Smooth muscle cell (in vitro differentiated cells): ENCODE measurements around the gene PCP4. TPM values are rescaled to one million over a fixed set of nuclear protein-coding genes. Genes with fewer than 3 reads are reported as not detected.

Source experiments
- DNase-seq: peaks from one replicate; lab custom pipeline; 2025; ENCODE audit not compliant: unreplicated experiment; lab: John Stamatoyannopoulos, UW
- H2AFZ ChIP-seq: fragments of 200-600 bp; sonication (generic); 2 replicates; pipeline ENCODE4 v1.6.0; 2016; ENCODE audit warnings: antibody characterized with exemption, low read depth, mild to moderate bottlenecking
- H3F3A ChIP-seq: fragments of 200-600 bp; sonication (generic); 2 replicates; pipeline ENCODE4 v1.6.0; 2017; ENCODE audit warnings: antibody characterized with exemption, low read depth
- H3K27ac ChIP-seq: fragments of 200-600 bp; sonication (generic); 2 replicates; pipeline ENCODE4 v1.5.1; 2016; ENCODE audit warnings: low read depth, mild to moderate bottlenecking
- H3K27me3 ChIP-seq: fragments of 200-600 bp; sonication (generic); 2 replicates; pipeline ENCODE4 v1.6.1; 2016; ENCODE audit warnings: low read depth, mild to moderate bottlenecking
- H3K36me3 ChIP-seq: fragments of 200-600 bp; sonication (generic); 2 replicates; pipeline ENCODE4 v1.5.1; 2016; ENCODE audit warnings: low read depth
- H3K4me1 ChIP-seq: fragments of 200-600 bp; sonication (generic); 2 replicates; pipeline ENCODE4 v1.5.1; 2016; ENCODE audit warnings: low read depth
- H3K4me2 ChIP-seq: fragments of 200-600 bp; sonication (generic); 2 replicates; pipeline ENCODE4 v1.6.0; 2016; ENCODE audit warnings: mild to moderate bottlenecking
- H3K4me3 ChIP-seq: fragments of 200-600 bp; sonication (generic); 2 replicates; pipeline ENCODE4 v1.5.1; 2016; ENCODE audit warnings: mild to moderate bottlenecking
- H3K79me2 ChIP-seq: fragments of 200-600 bp; sonication (generic); 2 replicates; pipeline ENCODE4 v1.6.0; 2016; ENCODE audit warnings: low read depth, mild to moderate bottlenecking
- H3K9ac ChIP-seq: fragments of 200-600 bp; sonication (generic); 2 replicates; pipeline ENCODE4 v1.6.0; 2016; ENCODE audit warnings: low read depth
- H3K9me3 ChIP-seq: fragments of 200-600 bp; sonication (generic); replicated peaks from 2 replicates; pipeline ENCODE4 v1.5.1; 2016; ENCODE audit warnings: low read depth
- H4K20me1 ChIP-seq: fragments of 200-600 bp; sonication (generic); 2 replicates; pipeline ENCODE4 v1.6.0; 2016; ENCODE audit warnings: low read depth
- CTCF ChIP-seq: fragments of 200-600 bp; sonication (generic); IDR thresholded peaks from 2 replicates; pipeline ENCODE4 v1.5.1; 2017; ENCODE audit warnings: borderline replicate concordance, mild to moderate bottlenecking, antibody characterized with exemption; ENCODE audit not compliant: insufficient read depth, poor library complexity, severe bottlenecking
- WGBS: methylation state at CpG from one replicate; pipeline ENCODE4 v1.1.7; 2016; ENCODE audit warnings: low lambda C conversion rate; 5-methylcytosine and 5-hydroxymethylcytosine counted together
- polyA plus RNA-seq: library from polyadenylated mRNA; unstranded; fragments of >200 nt; fragmentation: Nextera tagmentation; extraction: Ambion mirVana; gene quantifications from 2 replicates; pipeline ENCODE4 v1.2.1, GENCODE V29; 2016
- total RNA-seq: library from RNA; depleted of rRNA; stranded (reverse); fragments of >200 nt; gene quantifications from 2 replicates; pipeline ENCODE4 v1.2.3, GENCODE V29; 2014

Gene PCP4
- total and polyA plus RNA-seq, 2 experiments from 2014 or later, result not detected

DNA sequence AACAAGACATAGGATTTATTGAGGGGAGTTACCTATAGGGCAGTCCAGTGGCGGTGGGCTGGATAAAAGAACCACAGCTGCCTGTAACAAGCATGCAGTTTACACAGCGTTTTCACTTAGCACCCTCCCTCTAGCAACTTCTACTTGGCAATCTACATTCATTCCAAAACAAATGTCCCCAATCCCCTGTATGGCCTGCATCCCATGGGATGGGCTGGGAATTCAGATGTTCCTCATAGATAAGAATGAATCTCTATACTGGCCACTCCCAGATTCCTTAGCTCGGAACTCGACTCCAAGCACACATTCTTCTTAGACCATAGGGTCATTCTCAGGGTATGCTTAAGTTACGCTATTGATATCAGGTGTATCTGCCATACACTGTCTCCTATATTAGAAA, 33.3 kb downstream of the PCP4 start:
- H3K79me2 ChIP-seq, result no peaks in the 10 kb centered on the region
- no peaks in the 10 kb centered on the region for H3K36me3 ChIP-seq
- H2AFZ ChIP-seq, result no peak overlapping the region
- WGBS, result 66% methylated on average over 5 of the region's 5 CpGs
- TF ChIP-seq CTCF, result no peak
- H3K4me3 ChIP-seq, result no peak overlapping the region
- no peak for DNase-seq
- no peak overlapping the region for H3K9ac ChIP-seq
- no peaks in the 10 kb centered on the region for H3F3A ChIP-seq
- no peak overlapping the region for H3K4me2 ChIP-seq
- no peak overlapping the region for H3K27ac ChIP-seq
- no peaks in the 10 kb centered on the region for H3K4me1 ChIP-seq
- no peaks in the 10 kb centered on the region for H3K27me3 ChIP-seq
- no peaks in the 10 kb centered on the region for H3K9me3 ChIP-seq
- no peaks in the 10 kb centered on the region for H4K20me1 ChIP-seq

DNA sequence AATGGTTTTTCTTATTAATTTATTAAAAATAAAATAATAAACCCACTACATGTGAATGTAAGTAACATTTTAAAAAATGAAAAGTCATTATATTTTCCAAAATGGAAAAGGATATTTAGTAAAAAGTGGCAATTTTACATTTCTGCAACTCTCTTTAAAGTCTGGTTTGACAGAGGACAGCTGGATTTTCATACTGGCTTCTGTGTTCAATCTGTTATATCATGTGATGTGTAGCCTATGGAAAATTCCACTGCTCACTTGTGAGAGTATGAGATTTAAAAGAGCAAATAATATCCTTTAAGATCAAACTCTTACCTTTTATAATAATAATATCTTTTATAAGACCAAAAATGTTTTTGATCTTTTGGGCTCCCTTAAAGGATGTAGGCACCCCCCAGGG, 33.7 kb downstream of the PCP4 start:
- Histone ChIP-seq H4K20me1 (no peaks in the 10 kb centered on the region), H3K4me3 (no peak overlapping the region), H3K27ac (no peak overlapping the region)

DNA sequence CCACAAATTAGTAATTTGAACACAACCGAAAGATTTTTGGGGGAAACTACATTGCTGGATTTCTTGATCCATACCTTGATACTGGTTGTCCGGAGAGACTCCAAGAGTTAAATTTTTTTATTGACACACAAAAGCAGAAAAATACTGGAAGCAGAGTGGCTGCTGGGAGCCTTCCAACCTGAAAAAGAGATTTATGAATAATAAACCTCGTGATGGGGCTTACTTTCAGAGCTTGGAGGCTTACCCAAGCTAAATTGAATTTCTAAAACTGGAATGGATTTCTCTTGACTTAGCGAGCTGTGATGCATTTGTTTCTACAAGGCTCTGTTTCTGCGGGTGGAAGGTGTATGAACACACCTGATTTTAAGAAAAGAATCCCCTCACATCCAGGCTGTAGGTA, 35.7 kb downstream of the PCP4 start:
- Histone ChIP-seq H4K20me1 (no peaks in the 10 kb centered on the region), H3K36me3 (no peaks in the 10 kb centered on the region), H3K79me2 (no peaks in the 10 kb centered on the region), H3F3A (no peaks in the 10 kb centered on the region), H3K27me3 (peaks cover 8% of the 10 kb centered on the region), H2AFZ (no peak overlapping the region), H3K27ac (no peak overlapping the region), H3K9ac (no peak overlapping the region), H3K4me3 (no peak overlapping the region), H3K4me1 (no peaks in the 10 kb centered on the region), H3K9me3 (no peaks in the 10 kb centered on the region), H3K4me2 (no peak overlapping the region)
- no peak for DNase-seq
- 94% methylated on average over 5 of the region's 5 CpGs for WGBS
- no peak for TF ChIP-seq CTCF

More for the DNA sequence above, 33.7 kb downstream of the PCP4 start:
- TF ChIP-seq CTCF, result no peak
- H3K27me3 ChIP-seq, result no peaks in the 10 kb centered on the region
- no peaks in the 10 kb centered on the region for H3K4me1 ChIP-seq
- H3F3A ChIP-seq, result no peaks in the 10 kb centered on the region
- DNase-seq, result no peak
- H3K9ac ChIP-seq, result no peak overlapping the region
- no peak overlapping the region for H2AFZ ChIP-seq
- no peaks in the 10 kb centered on the region for H3K79me2 ChIP-seq
- H3K36me3 ChIP-seq, result no peaks in the 10 kb centered on the region
- H3K4me2 ChIP-seq, result no peak overlapping the region
- H3K9me3 ChIP-seq, result no peaks in the 10 kb centered on the region

GRCh38 chr21:39904457-39904856, 37.2 kb downstream of the PCP4 start:
- no peak overlapping the region for H3K9ac ChIP-seq

More at GRCh38 chr21:39904457-39904856, 37.2 kb downstream of the PCP4 start:
- no peak overlapping the region for H2AFZ ChIP-seq
- WGBS, result 90% methylated on average over 3 of the region's 3 CpGs
- no peaks in the 10 kb centered on the region for H3K9me3 ChIP-seq
- H3K4me2 ChIP-seq, result no peak overlapping the region
- no peaks in the 10 kb centered on the region for H3K4me1 ChIP-seq
- H3K79me2 ChIP-seq, result no peaks in the 10 kb centered on the region
- no peak overlapping the region for H3K4me3 ChIP-seq
- DNase-seq, result no peak
- H4K20me1 ChIP-seq, result no peaks in the 10 kb centered on the region
- no peak overlapping the region for H3K27ac ChIP-seq
- peaks cover 8% of the 10 kb centered on the region for H3K27me3 ChIP-seq
- H3F3A ChIP-seq, result no peaks in the 10 kb centered on the region
- TF ChIP-seq CTCF, result no peak
- H3K36me3 ChIP-seq, result no peaks in the 10 kb centered on the region
